HG03442 (cell line): ENCODE results near the gene LYRM4.

Experiments used
- ATAC-seq: cut with Tn5 transposase; IDR thresholded peaks from one replicate; pipeline ENCODE4 v1.9.1; 2021; ENCODE audit warnings: mild to moderate bottlenecking, moderate library complexity; ENCODE audit not compliant: unreplicated experiment

LYRM4 gene

DNA sequence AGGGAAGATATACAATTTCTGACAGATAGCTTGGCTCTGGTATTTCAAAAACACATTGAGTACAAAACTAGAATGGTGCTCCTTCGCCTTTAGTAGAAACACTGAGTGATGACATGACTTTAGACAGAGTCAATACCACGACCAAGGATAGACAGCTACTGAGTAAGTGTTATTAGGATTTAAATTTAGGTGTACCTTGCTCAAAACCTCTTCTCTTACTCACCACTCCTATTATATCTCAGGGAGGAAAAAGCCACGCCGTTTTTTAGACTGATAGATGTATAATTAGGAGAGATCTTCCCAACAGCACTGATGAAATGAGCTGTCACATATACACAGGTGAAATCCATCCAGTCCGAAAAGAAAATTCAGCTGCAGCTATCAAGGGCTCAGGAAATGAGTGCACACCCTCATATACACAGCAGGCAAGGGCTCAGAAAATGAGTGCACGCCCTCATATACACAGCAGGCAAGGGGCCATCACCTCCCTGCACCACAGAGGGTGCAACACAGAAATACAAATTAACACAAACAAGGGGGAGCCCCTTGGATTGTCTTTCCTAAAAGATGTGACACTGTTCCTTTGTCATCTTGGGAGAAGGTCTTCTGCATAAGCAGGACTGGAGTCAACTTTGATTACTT is 53.7 kb downstream of the LYRM4 start:
- ATAC-seq, result no peak

- ATAC-seq, result no peak
These were observed 54.6 kb downstream of the LYRM4 start for GRCh38 chr6:5205877-5206850.

DNA sequence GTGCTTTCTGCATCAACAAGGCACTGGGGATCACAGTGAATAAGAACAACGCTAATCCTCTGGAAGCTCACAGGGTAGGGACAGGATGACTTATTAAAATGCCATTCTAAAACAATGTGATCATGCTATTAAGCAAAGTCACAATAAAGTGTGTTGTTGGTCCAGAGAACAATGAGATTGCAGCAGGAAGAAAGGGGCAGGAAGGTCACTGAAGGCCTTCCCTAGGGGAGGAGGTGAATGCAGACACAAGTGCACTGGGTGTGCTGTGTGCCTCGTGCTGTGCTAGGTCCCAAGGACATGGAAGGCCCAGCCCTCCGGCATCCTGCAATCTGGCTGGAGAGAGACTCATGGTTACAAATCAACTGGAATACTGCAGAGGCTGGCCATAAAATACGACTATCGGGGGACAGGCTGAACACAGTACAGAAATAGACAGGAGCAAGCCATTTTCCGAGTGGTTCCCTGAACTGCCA is 55.7 kb downstream of the LYRM4 start:
- no peak for ATAC-seq

- no peak for ATAC-seq
These were observed 56.4 kb downstream of the LYRM4 start for GRCh38 chr6:5204376-5204775.

GRCh38 chr6:5203546-5203945 is 57.2 kb downstream of the LYRM4 start:
- no peak for ATAC-seq

DNA sequence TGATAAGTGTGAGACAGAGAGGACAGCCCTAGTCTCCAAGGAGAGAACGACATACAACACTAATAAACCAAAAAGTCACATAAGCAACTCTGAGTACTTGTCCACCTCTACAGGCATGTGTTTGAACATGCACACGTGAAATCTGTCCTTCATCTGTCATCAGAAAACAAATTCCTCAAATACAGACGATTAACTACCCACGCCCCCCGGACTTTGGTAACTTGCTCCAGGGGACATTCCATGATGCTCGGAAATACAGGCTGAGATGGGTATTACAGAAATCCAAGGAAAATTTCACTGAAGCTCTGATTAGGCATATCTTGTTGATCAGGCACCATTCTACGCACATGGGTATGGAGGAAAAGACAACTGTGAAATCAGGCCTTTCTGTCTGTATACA is 57.8 kb downstream of the LYRM4 start:
- ATAC-seq, result no peak

- ATAC-seq, result no peak
These were observed 58.5 kb downstream of the LYRM4 start for GRCh38 chr6:5202206-5202605.

DNA sequence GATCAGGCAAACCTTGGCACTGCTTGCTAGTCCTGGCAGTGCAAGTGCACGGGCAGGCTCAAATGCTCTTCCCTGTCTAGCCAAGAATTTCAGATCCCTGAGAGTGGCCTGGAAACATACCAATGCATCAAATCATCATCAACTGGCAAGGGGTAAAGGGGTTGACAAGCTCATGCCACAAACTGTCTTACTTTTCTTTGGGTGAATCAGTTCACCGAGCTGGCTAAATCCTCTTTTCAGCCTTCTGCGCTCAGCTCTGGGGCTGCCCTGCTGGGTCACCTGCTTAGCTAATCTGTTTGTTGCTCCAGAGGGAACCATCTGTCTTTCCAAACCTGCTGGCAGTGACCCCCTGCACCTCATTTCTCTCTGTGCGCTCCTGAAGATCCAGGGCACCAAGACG is 59.5 kb downstream of the LYRM4 start:
- ATAC-seq, result no peak

- ATAC-seq, result no peak
These were observed 61.0 kb downstream of the LYRM4 start for GRCh38 chr6:5199702-5200101.

GRCh38 chr6:5199283-5199682 is 61.5 kb downstream of the LYRM4 start:
- no peak for ATAC-seq

- ATAC-seq, result no peak
These were observed 63.7 kb downstream of the LYRM4 start for GRCh38 chr6:5197084-5197483.

- ATAC-seq, result no peak
These were observed 68.5 kb downstream of the LYRM4 start for GRCh38 chr6:5192135-5192794.

DNA sequence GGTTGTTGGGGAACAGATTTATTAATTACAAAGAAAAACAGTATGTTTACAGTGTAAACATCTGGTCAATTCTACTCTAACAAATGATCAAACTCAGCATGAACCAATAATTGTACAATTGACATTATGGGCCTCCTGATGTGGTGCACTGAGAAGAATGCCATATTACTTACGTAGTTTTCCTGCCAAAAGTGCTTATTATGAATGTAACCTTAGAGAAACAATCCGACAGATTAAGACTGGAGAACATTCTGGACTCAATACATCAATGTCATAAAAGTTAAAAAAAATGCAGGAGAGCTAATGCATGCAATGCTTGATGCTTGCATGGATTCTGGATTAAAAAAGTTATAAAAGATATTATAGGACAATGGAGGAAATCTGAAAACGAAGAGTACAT is 69.0 kb downstream of the LYRM4 start:
- no peak for ATAC-seq

- peak; percentile 41 for ATAC-seq
These were observed 69.5 kb downstream of the LYRM4 start for GRCh38 chr6:5191222-5191621.

DNA sequence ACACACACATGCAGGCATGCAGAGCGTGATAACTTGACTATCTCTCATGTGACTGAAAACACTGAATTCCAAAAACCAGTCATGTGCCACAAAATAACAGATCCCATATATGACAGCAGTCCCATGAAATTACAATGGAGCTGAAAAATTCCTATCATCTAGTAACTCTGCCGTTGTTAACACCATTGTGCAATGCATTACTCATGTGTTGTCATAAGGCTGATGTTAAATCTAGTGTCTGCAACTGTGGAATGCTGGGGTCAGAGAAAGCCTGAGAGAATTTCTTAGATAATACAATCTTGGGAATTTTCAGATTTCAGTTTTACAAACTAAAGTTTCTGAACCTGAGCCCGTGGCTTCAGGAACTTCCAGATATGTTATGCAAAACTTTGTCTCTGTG is 70.2 kb downstream of the LYRM4 start:
- ATAC-seq, result no peak

DNA sequence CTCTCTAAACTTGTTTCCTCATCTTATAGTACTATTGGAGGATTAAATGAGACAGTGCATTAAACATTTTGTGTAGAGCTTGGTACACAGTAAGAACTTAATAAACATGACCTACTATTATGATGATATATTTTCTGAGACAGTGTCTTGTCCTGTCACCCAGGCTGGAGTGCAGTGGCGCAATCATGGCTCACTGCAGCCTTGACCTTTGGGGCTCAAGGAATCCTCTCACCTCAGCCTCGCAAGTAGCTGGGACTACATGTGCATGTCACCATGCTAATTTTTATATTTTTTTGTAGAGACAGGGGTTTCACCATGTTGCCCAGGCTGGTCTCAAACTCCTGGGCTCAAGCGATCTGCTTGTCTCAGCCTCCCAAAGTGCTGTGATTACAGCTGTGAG is 72.1 kb downstream of the LYRM4 start:
- no peak for ATAC-seq

- no peak for ATAC-seq
These were observed 75.9 kb downstream of the LYRM4 start for GRCh38 chr6:5184878-5185277.

GRCh38 chr6:5184218-5184617 is 76.5 kb downstream of the LYRM4 start:
- ATAC-seq, result no peak

DNA sequence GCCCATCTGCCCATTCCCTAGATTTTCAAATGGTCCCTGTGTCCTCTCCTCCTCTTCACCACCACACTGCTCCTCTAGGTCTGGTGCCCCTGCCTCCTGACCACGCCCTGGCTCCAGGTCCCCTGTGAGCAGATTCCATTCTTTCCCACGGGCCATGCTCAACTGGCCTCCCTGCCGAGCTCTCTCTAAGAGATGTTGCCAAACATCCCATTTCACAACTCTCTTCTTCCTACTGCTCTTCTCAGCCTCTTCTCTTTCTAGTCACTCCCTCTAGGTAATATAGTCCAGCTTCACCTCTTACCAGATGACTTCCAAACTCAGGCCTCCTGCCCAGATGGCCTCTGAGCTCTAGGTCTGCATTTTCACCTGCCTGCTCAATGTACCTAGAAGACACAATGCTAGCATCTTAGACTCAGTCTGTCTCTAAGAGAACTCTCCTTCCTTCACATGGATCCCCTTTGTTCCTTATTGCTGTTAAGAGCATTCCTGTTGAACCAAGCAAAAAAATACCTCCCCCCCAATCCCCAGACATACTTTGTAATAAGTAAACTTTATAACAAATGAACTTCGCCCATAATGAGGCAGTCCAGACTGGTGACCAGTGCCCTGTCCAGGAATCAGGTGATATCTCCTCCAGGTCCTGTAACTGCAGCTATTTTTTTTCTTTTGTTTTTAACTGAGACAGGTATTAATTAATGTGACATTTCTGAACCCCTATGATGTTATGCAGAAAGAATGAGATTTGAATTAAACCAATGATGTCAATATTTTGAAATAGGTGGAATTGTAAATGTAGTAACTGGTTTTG is 79.0 kb downstream of the LYRM4 start:
- ATAC-seq, result no peak

- no peak for ATAC-seq
These were observed 80.1 kb downstream of the LYRM4 start for GRCh38 chr6:5180636-5181035.

DNA sequence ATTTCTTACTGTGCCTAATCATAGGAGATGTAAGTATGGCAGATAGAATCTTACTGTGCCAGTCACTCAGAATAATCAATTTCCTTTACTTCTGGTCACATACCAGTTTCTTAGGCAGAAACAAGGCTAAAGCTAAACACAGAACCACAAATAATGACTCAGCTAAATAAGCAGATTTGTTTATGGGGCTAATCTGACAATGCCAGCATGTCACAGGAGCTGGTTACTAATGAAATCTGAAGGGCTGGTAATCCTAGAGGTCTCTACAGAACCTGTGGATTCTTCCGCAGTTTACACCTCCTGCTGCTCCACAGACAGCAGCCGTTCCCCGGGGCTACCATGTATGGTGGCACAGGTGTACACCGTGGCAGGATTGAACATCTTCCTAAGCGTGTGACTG is 80.8 kb downstream of the LYRM4 start:
- ATAC-seq, result no peak
